K562 (cell line): ENCODE results near the gene ANP32B. TPM values are rescaled to one million over a fixed set of nuclear protein-coding genes. Genes with fewer than 3 reads are reported as not detected.
A peak's percentile ranks its signal among the peaks of the same experiment; 100 is the strongest.

Source experiments
- ARID2 ChIP-seq: fragments of 450-650 bp; IDR thresholded peaks from 2 replicates; pipeline ENCODE4 v1.6.1; 2017; ENCODE audit warnings: antibody characterized with exemption, mild to moderate bottlenecking
- ATF3 ChIP-seq, 2 experiments: fragments of 450-650 bp in 1 of 2; sonication (generic) in 1 of 2; formaldehyde crosslinking in 1 of 2; IDR thresholded peaks in 1 of 2; conservative IDR thresholded peaks in 1 of 2; 2 replicates each; pipeline versions ENCODE4 v1.6.1 to v1.8.1; 2016 to 2023; ENCODE audit warnings: mild to moderate bottlenecking in 2 of 2, moderate library complexity in 2 of 2, inconsistent platforms in 1 of 2, missing genetic modification reagents in 1 of 2
- ATF6 ChIP-seq: sonication (generic); formaldehyde crosslinking; IDR thresholded peaks from 2 replicates; pipeline ENCODE4 v1.4.0; 2020; ENCODE audit warnings: mild to moderate bottlenecking, missing genetic modification reagents
- FOXP4 ChIP-seq: sonication (generic); formaldehyde crosslinking; IDR thresholded peaks from 2 replicates; pipeline ENCODE4 v1.8.0; 2022; ENCODE audit warnings: mild to moderate bottlenecking, missing genetic modification reagents, borderline replicate concordance
- HMG20B ChIP-seq: fragments of 250-450 bp; sonication (Bioruptor Pico); IDR thresholded peaks from 2 replicates; pipeline ENCODE4 v1.5.0; 2021; ENCODE audit warnings: mild to moderate bottlenecking
- ID3 ChIP-seq, 2 experiments: fragments of 250-450 bp in 1 of 2; fragments of 450-650 bp in 1 of 2; sonication (Bioruptor Pico) in 1 of 2; IDR thresholded peaks; 2 replicates each; pipeline versions ENCODE4 v1.6.1 to v1.8.0; 2016 to 2021; ENCODE audit warnings: mild to moderate bottlenecking in 2 of 2, moderate library complexity in 2 of 2, missing compliant biosample characterization in 1 of 2, missing genetic modification characterization in 1 of 2
- JUNB ChIP-seq: fragments of 450-650 bp; formaldehyde crosslinking; conservative IDR thresholded peaks from 2 replicates; pipeline ENCODE4 v1.4.0; 2020; ENCODE audit warnings: mild to moderate bottlenecking
- LCOR ChIP-seq: sonication (generic); formaldehyde crosslinking; IDR thresholded peaks from 2 replicates; pipeline ENCODE4 v1.8.0; 2022; ENCODE audit warnings: mild to moderate bottlenecking, missing genetic modification reagents
- MLX ChIP-seq, 2 experiments: fragments of 450-650 bp in 1 of 2; sonication (generic) in 1 of 2; formaldehyde crosslinking; conservative IDR thresholded peaks; 2 replicates each; pipeline versions ENCODE4 v1.4.0 to v1.8.1; 2020 to 2022; ENCODE audit warnings: mild to moderate bottlenecking in 1 of 2, missing genetic modification reagents in 1 of 2
- PML ChIP-seq: IDR thresholded peaks from 2 replicates; pipeline ENCODE4 v1.6.1; 2012; ENCODE audit warnings: low read length, inconsistent platforms
- PTTG1 ChIP-seq: fragments of 450-650 bp; IDR thresholded peaks from 2 replicates; pipeline ENCODE4 v1.6.1; 2016; ENCODE audit warnings: low read depth, mild to moderate bottlenecking, missing genetic modification characterization, missing compliant biosample characterization
- ZBTB2 ChIP-seq: fragments of 450-650 bp; IDR thresholded peaks from 2 replicates; pipeline ENCODE4 v1.6.1; 2016; ENCODE audit warnings: antibody characterized with exemption
- ZBTB5 ChIP-seq: fragments of 450-650 bp; IDR thresholded peaks from 2 replicates; pipeline ENCODE4 v1.6.1; 2017; ENCODE audit warnings: antibody characterized with exemption
- ZNF699 ChIP-seq: fragments of 250-450 bp; sonication (Bioruptor Pico); IDR thresholded peaks from 2 replicates; pipeline ENCODE4 v1.8.0; 2021; ENCODE audit warnings: mild to moderate bottlenecking, moderate library complexity; ENCODE audit not compliant: insufficient replicate concordance
- polyA plus RNA-seq, 8 experiments: library from polyadenylated mRNA; depleted of rRNA in 4 of 8; stranded (reverse) in 5 of 8; unstranded in 3 of 8; fragments of >200 nt; fragmentation: Nextera tagmentation in 2 of 8; fragmentation: Illumina TruSeq in 1 of 8; extraction: Ambion mirVana in 2 of 8; extraction: Trizol in 1 of 8; gene quantifications; 2 replicates each; pipeline versions ENCODE4 v1.2.1 to v1.2.3, GENCODE V29; 2011 to 2014; ENCODE audit warnings: inconsistent platforms in 1 of 8, missing spikeins in 1 of 8
- total RNA-seq, 7 experiments: library from RNA; depleted of rRNA in 6 of 7; stranded (reverse); fragments of >200 nt in 6 of 7; fragmentation: Illumina TruSeq in 2 of 7; extraction: Trizol in 2 of 7; gene quantifications; 2 replicates each; pipeline versions ENCODE4 v1.2.1 to v1.2.3, GENCODE V29; 2011 to 2021; ENCODE audit warnings: low replicate concordance in 1 of 7

ANP32B gene
- total and polyA plus RNA-seq, 9 of the 15 experiments (the other 6 are each of a cell fraction or from before 2014, with no cell fraction given): 68.9 to 815 (median 141) TPM

- TF ChIP-seq ZBTB5 (no peak), LCOR (peak; percentile 66; the same call in 1 of the 2 replicates), JUNB (CRISPR knock-in tag) (no peak), ATF3 (IDR thresholded peaks at IDR 0.05) (no peak), ATF3 (CRISPR knock-in tag; conservative IDR thresholded peaks at IDR 0.05) (no peak), MLX (CRISPR knock-in tag; conservative IDR thresholded peaks at IDR 0.05) (no peak), ATF6 (CRISPR knock-in tag) (no peak), HMG20B (CRISPR knock-in tag) (no peak), FOXP4 (CRISPR knock-in tag) (no peak), ZBTB2 (no peak), ID3 (CRISPR knock-in tag; IDR thresholded peaks at IDR 0.05) (no peak), ID3 (tag; IDR thresholded peaks at IDR 0.05) (peak; percentile 80; the same call in 1 of the 2 replicates), ZNF699 (CRISPR knock-in tag) (no peak), PML (peak; percentile 82), ARID2 (peak; percentile 22; the same call in 1 of the 2 replicates), PTTG1 (tag) (peak; percentile 68; the same call in 1 of the 2 replicates)
These were observed 62.4 kb downstream of the ANP32B start (continued) for GRCh38 chr9:98045234-98046179.
